ENCODE data around the gene OVCH1.

DNA sequence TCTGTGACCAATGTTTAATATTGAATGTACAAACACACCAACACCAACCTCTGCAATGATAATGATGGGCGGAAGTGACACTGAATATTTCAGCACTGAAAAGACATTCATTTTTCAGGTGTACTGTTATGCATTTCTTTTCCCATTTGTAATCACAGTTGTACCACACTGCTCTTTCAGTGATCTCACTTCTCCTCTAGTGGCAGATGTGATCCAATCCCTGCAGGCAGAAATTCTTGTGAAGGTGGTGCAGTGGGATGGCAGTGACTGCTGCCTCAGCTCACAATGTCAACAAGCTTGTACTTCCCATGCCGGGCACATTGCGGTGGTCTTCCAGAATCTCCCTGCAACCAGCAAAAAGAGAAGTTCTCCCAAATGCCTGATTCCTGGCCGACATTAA lies 93.5 kb downstream of the OVCH1 start:
- TF ChIP-seq CTCF (IDR thresholded peaks at IDR 0.05 in 2 of 3, conservative IDR thresholded peaks at IDR 0.05 in 1 of 3; ENCODE audit: borderline replicate concordance in 1 of 3, insufficient read depth in 1 of 3, low read depth in 2 of 3, low read length in 2 of 3) (no peak), POLR2A (IDR thresholded peaks at IDR 0.05; ENCODE audit: borderline replicate concordance, extremely low read depth, insufficient read depth, insufficient read length) (no peak), EZH2 (IDR thresholded peaks at IDR 0.05) (no peak), POLR2AphosphoS5 (IDR thresholded peaks at IDR 0.05; ENCODE audit: low read depth, low read length) (no peak), SP1 (IDR thresholded peaks at IDR 0.05; ENCODE audit: low read depth) (no peak), MAX (IDR thresholded peaks at IDR 0.05) (no peak), ZBTB33 (IDR thresholded peaks at IDR 0.05; ENCODE audit: extremely low read depth, insufficient replicate concordance, low read length) (no peak), ZFX (IDR thresholded peaks at IDR 0.05) (no peak), ZNF274 (IDR thresholded peaks at IDR 0.05; ENCODE audit: low read depth, low read length) (no peak), RAD21 (IDR thresholded peaks at IDR 0.05; ENCODE audit: low read depth) (no peak), EGR1 (IDR thresholded peaks at IDR 0.05; ENCODE audit: low read depth) (no peak)
- TF ChIP-seq, protein P1, sequence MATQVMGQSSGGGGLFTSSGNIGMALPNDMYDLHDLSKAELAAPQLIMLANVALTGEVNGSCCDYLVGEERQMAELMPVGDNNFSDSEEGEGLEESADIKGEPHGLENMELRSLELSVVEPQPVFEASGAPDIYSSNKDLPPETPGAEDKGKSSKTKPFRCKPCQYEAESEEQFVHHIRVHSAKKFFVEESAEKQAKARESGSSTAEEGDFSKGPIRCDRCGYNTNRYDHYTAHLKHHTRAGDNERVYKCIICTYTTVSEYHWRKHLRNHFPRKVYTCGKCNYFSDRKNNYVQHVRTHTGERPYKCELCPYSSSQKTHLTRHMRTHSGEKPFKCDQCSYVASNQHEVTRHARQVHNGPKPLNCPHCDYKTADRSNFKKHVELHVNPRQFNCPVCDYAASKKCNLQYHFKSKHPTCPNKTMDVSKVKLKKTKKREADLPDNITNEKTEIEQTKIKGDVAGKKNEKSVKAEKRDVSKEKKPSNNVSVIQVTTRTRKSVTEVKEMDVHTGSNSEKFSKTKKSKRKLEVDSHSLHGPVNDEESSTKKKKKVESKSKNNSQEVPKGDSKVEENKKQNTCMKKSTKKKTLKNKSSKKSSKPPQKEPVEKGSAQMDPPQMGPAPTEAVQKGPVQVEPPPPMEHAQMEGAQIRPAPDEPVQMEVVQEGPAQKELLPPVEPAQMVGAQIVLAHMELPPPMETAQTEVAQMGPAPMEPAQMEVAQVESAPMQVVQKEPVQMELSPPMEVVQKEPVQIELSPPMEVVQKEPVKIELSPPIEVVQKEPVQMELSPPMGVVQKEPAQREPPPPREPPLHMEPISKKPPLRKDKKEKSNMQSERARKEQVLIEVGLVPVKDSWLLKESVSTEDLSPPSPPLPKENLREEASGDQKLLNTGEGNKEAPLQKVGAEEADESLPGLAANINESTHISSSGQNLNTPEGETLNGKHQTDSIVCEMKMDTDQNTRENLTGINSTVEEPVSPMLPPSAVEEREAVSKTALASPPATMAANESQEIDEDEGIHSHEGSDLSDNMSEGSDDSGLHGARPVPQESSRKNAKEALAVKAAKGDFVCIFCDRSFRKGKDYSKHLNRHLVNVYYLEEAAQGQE (IDR thresholded peaks at IDR 0.05; ENCODE audit: low read depth): no peak
- TF ChIP-seq, protein P2, sequence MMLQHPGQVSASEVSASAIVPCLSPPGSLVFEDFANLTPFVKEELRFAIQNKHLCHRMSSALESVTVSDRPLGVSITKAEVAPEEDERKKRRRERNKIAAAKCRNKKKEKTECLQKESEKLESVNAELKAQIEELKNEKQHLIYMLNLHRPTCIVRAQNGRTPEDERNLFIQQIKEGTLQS (IDR thresholded peaks at IDR 0.05): no peak

All from HCT116 (cell line).